ENCODE measurements around the gene C17orf75. TPM values are rescaled to one million over a fixed set of nuclear protein-coding genes. Genes with fewer than 3 reads are reported as not detected.
"Not testable (repeated sequence)": the region's sequence is repeated elsewhere in the genome, so short reads cannot be mapped to it uniquely, and the experiment has no call there.

The C17orf75 gene
- total RNA-seq, 2 donors from 2014 or later: 15.3 to 16.3 TPM

DNA sequence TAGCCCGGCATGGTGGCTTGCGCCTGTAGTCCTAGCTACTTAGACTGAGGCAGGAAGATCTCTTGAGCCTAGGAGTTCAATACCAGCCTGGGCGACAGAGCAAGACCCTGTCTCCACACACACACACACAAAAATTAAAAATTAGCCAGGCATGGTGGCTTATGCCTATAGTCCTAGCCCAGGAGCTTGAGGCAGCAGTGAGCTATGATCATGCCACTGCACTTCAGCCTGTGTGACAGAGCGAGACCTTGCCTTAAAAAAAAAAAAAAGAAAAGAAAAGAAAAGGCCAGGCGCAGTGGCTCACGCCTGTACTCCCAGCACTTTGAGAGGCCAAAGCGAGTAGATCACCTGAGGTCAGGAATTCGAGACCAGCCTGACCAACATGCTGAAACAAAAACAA lies 23.9 kb downstream of the C17orf75 start:
- Histone ChIP-seq H3K36me3 (no peaks in the 10 kb centered on the region), H3K4me3 (no peak overlapping the region), H3K4me1 (replicated peaks) (no peaks in the 10 kb centered on the region), H3K27ac (no peak overlapping the region), H3K27me3 (replicated peaks; ENCODE audit: insufficient read depth) (no peaks in the 10 kb centered on the region), H3K9me3 (no peaks in the 10 kb centered on the region)
- DNase-seq (ENCODE audit: low spot score): no peak
- TF ChIP-seq, protein P1, sequence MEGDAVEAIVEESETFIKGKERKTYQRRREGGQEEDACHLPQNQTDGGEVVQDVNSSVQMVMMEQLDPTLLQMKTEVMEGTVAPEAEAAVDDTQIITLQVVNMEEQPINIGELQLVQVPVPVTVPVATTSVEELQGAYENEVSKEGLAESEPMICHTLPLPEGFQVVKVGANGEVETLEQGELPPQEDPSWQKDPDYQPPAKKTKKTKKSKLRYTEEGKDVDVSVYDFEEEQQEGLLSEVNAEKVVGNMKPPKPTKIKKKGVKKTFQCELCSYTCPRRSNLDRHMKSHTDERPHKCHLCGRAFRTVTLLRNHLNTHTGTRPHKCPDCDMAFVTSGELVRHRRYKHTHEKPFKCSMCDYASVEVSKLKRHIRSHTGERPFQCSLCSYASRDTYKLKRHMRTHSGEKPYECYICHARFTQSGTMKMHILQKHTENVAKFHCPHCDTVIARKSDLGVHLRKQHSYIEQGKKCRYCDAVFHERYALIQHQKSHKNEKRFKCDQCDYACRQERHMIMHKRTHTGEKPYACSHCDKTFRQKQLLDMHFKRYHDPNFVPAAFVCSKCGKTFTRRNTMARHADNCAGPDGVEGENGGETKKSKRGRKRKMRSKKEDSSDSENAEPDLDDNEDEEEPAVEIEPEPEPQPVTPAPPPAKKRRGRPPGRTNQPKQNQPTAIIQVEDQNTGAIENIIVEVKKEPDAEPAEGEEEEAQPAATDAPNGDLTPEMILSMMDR (IDR thresholded peaks at IDR 0.05): no peak
- TF ChIP-seq POLR2AphosphoS5 (IDR thresholded peaks at IDR 0.05) (no peak), POLR2A (IDR thresholded peaks at IDR 0.05) (no peak)
- intact Hi-C loops (cut with DNase I): no loop called here
- 92% methylated on average over 8 of the region's 8 CpGs for WGBS

- H3K36me3 ChIP-seq: no peaks in the 10 kb centered on the region
- H3K9me3 ChIP-seq: no peaks in the 10 kb centered on the region
- no peaks in the 10 kb centered on the region for H3K4me1 ChIP-seq (replicated peaks)
- H3K4me3 ChIP-seq: no peak overlapping the region
- no peaks in the 10 kb centered on the region for H3K27me3 ChIP-seq (replicated peaks; ENCODE audit: insufficient read depth)
- no peak for DNase-seq (ENCODE audit: low spot score)
- WGBS: 83% methylated on average over 4 of the region's 4 CpGs
- TF ChIP-seq, protein P1 (IDR thresholded peaks at IDR 0.05): no peak
- no peak for TF ChIP-seq POLR2AphosphoS5 (IDR thresholded peaks at IDR 0.05)
- TF ChIP-seq POLR2A (IDR thresholded peaks at IDR 0.05): no peak
- H3K27ac ChIP-seq: no peak overlapping the region
- intact Hi-C loops (cut with DNase I): no loop called here
Measured at GRCh38 chr17:32317353-32317752, 24.6 kb downstream of the C17orf75 start.

DNA sequence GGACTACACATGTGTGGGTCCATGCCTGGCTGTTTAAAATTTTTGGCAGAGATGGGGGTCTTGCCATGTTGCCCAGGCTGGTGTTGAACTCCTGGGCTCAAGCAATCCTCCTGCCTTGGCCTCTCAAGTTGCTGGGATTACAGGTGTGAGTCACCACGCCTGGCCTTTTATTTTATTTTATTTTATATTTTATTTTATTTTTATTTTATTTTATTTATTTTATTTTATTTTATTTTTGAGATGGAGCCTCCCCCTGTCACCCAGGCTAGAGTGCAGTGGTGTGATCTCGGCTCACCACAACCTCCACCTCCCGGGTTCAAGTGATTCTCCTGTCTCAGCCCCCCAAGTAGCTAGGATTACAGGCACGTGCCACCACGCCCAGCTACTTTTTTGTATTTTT lies 25.3 kb downstream of the C17orf75 start:
- WGBS: 93% methylated on average over 5 of the region's 5 CpGs
- intact Hi-C loops (cut with DNase I); DNase-seq (ENCODE audit: low spot score): not testable (repeated sequence)

DNA sequence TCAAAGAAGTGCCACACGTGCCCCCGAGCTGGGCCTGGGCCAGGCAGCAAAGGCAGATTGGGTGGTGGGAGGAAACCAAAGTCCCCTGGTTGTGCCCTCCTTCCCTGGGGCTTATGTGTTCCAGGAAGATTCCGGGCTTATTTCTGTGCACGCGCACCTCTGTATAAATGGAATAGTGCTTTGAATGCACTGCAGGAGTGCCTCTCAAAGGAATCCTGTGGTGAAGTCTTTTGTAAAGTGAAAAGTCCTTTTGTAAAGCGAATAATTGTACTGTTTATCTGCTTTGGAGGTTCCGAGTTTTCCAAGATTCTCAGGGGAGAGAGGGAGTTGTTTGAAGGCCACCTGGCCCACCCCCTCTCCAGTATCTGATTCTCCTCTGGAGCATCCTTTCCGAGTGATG lies 26.8 kb downstream of the C17orf75 start:
- no peak overlapping the region for H3K27ac ChIP-seq
- no peaks in the 10 kb centered on the region for H3K27me3 ChIP-seq (replicated peaks; ENCODE audit: insufficient read depth)
- no peaks in the 10 kb centered on the region for H3K4me1 ChIP-seq (replicated peaks)
- no peak for TF ChIP-seq POLR2A (IDR thresholded peaks at IDR 0.05)
- TF ChIP-seq, protein P1 (IDR thresholded peaks at IDR 0.05): no peak
- TF ChIP-seq POLR2AphosphoS5 (IDR thresholded peaks at IDR 0.05): no peak
- H3K36me3 ChIP-seq: no peaks in the 10 kb centered on the region
- WGBS: 93% methylated on average over 8 of the region's 8 CpGs
- H3K9me3 ChIP-seq: no peaks in the 10 kb centered on the region
- DNase-seq (ENCODE audit: low spot score): no peak
- no peak overlapping the region for H3K4me3 ChIP-seq
- intact Hi-C loops (cut with DNase I): no loop called here

More for the DNA sequence above, 25.3 kb downstream of the C17orf75 start:
- H3K36me3 ChIP-seq; H3K4me1 ChIP-seq (replicated peaks); H3K4me3 ChIP-seq; H3K9me3 ChIP-seq; H3K27me3 ChIP-seq (replicated peaks; ENCODE audit: insufficient read depth); H3K27ac ChIP-seq: not testable (repeated sequence)

- TF ChIP-seq, protein P1 (IDR thresholded peaks at IDR 0.05): no peak
- TF ChIP-seq POLR2A (IDR thresholded peaks at IDR 0.05) (no peak), POLR2AphosphoS5 (IDR thresholded peaks at IDR 0.05) (no peak)
- WGBS: 90% methylated on average over 9 of the region's 9 CpGs
- Histone ChIP-seq H3K27ac (no peak overlapping the region), H3K4me1 (replicated peaks) (no peaks in the 10 kb centered on the region), H3K9me3 (no peaks in the 10 kb centered on the region), H3K36me3 (no peaks in the 10 kb centered on the region), H3K27me3 (replicated peaks; ENCODE audit: insufficient read depth) (no peaks in the 10 kb centered on the region), H3K4me3 (no peak overlapping the region)
- no peak for DNase-seq (ENCODE audit: low spot score)
- intact Hi-C loops (cut with DNase I): no loop called here
Measured at GRCh38 chr17:32314636-32315035, 27.3 kb downstream of the C17orf75 start.

All from prostate gland (tissue), 2 donors.